ENCODE measurements around the gene SH2D7. TPM values are rescaled to one million over a fixed set of nuclear protein-coding genes. Genes with fewer than 3 reads are reported as not detected.

SH2D7 gene
- polyA plus RNA-seq, 1 donor = 0.09 TPM

DNA sequence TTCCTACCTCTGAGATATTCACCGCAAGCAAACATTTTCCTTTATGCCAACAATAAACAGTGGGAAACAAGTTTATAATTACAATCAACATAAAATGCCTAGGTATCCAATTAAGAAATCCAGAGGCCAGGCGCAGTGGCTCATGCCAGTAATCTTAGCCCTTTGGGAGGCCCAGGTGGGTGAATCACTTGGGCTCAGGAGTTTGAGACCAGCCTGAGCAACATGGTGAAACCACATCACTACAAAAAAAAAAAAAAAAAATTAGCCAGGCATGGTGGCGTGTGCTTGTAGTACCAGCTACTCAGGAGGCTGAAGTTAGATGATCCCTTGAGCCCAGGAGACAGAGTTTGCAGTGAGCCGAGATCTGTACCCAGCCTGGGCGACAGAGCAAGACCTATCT lies 32.1 kb upstream of the SH2D7 start:
- no peak for DNase-seq (ENCODE audit: low read depth)

DNA sequence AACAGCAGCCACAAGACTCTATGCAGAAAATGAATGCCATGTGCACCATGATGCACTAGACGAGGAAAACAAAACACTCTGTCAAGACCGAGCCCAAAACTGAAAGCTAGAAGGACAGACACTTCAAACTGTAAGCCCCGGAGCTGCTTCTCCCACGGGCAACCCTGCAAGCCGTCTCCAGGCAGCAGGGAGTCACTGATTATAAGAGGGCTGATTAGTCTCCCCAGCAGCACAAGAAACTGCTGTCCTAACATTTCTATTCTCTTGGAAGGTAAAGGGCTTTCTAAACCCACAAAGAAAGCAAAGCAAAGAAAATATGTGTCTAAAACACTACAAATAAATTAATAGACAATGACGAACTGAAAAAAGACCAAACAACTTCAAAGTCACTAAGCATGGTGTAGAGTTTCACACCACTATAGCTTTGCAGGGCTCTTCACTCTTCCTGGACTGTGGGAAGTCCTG lies 30.4 kb upstream of the SH2D7 start:
- no peak for DNase-seq (ENCODE audit: low read depth)

DNA sequence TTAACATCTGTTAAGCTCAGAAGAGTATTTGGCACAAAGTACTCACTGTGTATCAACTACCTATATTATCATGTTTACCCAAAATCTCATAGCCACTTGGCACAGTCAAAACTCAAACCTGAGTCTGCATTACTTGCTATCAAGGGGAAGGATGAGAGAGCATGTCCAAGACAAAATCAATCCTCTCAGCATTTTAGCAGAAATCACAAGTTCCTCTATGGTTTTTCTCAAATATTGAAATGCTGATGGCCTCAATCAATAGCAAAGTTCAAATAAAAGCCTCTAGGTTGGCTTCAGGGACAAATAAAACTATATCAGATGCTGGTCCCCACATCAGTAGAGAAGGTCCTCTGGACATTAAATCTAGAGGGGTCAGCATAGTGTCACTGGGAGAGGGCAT lies 29.1 kb upstream of the SH2D7 start:
- no peak for DNase-seq (ENCODE audit: low read depth)

DNA sequence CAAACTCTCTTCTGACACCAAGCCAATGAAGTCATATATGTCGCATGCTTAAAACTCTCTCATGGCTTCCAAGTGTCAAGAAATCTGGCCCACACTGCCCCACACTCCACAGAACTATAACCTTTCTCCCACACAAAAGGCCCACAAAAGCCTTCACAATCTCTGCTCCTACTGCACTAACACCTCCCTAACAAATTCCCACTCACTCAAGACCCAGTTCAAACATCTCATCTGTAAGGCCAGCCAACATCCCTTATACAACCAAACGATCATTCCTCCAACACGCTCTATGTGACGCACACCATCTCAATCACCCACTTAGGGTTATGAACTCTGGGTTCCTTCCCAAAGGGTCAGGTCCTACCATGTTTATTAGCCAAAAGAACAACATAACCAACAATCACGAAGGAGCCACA lies 28.4 kb upstream of the SH2D7 start:
- DNase-seq (ENCODE audit: low read depth) = no peak

DNA sequence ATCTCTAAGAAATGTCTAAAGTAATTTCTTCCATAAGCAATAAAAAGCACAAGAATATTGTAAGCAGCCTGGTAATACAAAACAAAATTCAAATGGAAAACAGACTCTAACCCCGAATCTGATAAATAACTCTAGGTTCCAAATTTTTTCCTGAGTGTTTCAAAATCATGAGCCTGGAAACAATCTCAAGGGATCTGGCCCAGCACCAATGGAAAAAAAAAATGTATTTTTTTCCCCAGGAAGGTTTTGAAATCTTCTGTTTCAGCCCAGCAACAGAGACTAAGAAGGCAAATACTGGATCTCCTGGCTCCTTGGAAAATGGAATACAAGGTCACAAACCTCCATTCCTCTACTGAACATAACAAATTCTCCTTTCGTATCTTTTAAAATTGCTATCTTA lies 27.8 kb upstream of the SH2D7 start:
- peak; percentile 72 for DNase-seq (ENCODE audit: low read depth)

DNA sequence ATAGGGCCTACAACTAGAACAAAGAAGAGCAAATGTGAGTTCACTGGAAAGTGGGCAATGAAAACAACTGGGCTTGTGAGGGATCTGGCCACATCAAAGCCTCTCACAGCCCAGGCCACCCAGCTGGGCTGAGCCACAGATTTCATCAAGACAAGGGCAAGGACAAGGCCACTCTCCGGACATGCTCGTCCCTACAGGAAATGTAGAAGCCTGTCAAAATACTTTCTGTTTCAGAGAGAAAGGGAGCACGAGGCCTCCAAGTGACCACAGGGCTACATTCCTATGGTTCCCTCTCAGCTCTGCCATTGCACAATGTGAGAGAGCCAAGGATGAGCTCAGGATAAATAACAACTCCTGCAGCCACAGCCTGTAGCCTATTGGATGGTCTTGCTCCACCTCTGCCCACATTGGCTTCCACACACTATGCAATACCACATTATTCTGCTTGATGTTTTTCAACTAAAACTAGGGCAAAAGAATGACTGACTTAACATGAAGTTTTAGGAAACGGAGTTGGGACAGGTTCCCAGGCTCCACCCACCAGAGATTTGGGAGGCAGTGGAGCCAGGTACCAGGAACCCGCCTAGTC lies 27.0 kb upstream of the SH2D7 start:
- no peak for DNase-seq (ENCODE audit: low read depth)

DNA sequence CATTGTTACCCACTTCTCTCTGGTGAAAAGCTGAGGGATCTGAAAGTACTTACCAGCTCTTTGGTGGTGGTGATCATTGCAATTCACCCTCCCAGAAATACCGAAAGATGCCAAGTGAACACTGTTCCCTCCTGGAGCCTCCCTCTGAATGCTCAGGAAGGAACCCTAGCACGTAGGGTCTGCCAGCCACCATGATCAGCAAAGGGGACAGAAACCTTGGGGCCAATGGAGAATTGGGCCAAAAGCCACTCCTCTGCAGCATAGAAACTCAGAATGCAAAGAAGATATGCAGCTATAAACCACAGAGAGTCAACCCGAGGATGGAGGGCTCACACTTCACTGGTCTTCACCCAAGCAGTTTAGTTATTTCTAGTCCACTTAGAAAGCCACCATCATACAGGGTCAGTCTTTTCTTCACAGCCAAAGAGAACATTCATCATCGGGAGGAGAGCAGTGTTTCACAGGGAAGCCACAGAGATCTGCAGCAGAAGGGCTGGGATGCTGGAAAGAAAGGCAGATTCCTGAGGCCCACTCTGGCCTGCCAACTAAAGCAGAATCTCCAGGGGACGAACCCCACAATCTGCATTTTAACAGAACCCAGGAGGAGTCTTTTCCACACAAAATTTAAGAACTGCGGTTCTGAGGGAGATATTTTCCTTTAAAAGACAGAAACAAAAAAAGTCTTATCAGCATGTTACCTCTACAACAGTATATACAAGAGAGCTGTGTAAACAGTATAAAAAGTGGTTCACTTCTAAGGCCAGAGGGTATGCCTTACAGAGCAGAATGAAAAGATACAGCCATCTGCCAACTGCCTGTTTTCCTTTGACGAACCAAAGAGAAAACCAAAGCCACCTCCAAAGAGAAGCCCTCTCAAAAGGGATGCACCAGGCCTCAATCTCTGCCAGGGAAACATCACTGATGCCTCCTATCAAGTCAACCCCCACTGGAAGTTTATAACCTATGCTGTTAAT lies 26.1 kb upstream of the SH2D7 start:
- DNase-seq (ENCODE audit: low read depth) = no peak

DNA sequence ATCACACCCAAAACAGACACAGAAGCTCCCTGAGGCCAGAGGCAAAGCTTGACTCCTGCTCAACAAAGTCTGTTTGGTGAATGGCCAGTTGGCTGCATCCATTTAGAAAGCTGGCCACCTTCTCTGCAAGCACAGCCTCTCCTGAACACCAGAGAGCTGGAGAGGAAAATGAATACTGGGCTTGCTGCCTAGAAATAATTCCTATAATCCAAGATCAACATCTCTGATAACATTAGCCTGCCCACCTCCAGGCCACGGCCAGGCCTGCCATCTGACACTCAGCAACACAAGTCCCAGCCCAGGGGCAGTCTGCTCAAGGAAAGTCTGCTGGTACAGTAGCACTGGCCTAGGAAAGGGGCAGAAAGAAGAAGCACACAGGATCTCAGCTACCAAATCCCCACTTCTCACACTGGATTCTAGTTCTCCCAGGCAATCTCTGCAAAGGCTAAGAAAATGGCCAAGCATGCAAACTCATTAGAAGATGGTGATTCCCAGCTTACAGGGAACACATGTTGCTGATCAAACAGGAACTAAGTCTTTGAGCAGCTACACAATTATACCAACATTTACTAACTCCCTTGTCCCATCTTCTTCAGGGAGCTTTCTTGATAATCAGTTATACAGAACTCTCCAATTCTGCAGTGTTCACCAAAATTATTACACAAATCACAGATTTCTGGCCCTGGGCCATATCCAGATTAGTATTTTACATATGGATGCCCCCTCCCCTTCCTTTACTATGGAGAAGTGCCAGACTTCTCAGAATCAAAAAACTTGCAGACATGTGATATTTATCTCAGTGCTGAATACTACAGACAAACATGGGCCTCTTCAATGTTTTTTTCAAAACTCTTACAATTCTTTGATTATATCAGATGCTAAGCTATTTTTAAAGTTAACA lies 24.8 kb upstream of the SH2D7 start:
- DNase-seq (ENCODE audit: low read depth) = no peak

DNA sequence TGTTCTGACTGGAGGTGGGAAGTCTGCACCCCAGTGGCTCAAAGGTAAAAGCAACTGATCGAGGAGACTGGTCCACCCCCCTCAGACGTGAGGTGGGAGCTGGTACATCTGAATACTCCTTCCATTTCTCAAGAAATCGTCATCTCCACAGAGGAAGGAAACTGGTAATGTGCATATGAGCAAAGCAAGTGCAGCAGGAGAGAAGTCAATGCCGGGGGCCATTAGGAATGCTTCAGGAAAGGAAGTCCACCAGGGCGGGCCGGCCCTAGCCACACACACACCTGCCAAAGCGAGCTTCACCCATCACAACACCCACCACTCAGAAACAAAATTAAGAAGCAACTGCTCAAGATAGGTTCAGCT lies 23.3 kb upstream of the SH2D7 start:
- DNase-seq (ENCODE audit: low read depth) = no peak

DNA sequence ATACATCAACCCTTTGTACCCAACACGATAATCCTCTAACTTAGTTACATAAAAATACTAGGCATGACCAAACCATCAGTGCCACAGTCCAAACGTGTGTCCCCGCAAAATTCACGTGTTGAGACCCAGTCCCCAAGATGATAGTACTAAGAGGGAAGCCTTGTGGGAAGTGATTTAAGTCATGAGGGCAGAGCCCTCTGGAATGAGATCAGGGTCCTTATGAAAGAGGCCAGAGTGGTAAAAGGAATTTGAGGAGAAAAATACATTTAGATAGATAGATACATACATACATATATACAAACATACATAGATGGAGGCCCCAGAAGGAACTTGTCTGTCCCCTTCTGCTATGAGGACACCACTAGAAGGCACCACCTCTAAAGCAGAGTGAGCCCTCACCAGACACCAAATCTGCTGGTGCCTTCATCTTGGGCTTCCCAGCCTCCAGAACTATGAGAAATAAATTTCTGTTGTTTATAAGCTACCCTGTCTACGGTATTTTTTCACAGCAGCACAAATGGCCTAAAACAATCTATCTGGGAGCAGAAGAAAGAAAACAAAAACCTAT lies 22.8 kb upstream of the SH2D7 start:
- no peak for DNase-seq (ENCODE audit: low read depth)

DNA sequence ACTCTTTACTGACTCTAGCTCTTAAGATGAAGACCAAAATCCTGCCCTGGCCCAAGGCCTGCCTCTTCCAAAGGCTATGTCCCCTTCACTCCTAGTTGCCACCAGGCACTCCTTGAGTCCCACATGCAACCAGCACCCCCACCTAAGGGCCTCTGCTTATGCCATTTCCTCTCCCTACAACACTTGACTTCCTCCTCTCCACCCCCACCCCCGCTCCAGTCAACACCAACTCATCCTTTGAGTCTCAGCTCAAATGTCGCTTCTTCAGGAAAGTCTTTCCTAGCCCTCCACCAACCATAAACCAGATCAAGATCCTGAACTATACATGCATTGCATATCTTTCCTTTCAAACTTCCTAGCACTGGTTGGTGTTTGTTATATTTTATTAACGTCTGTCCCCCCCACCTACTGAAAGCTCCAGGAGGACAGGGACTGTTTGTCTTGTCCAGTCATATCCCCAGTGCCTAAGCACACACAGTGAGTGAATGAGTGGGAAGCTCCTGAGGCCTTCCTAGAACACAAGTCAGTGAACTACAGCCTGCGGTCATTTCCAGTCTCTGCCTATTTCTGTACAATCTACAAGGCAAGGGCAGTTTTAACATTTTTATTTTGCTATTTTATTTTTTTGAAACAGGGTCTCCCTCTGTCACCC lies 22.2 kb upstream of the SH2D7 start:
- DNase-seq (ENCODE audit: low read depth) = no peak

DNA sequence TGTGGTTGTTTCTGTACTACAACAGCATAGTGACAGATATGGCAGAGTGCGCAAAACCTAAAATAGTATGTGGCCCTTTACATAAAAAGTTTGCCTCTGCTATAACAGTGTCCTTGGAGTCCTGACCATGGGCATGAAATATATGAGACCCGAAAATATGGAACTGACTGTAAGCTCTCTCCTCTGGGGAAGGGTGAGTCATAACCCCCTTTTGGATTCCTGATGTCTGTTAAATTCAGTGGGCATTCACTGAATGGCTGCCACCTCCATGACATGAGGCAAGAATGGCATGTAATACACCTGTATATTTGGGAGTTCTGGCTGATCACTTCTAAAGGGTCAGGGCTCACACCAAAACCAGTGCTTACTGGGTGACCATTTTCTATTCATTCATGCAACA lies 21.0 kb upstream of the SH2D7 start:
- no peak for DNase-seq (ENCODE audit: low read depth)

DNA sequence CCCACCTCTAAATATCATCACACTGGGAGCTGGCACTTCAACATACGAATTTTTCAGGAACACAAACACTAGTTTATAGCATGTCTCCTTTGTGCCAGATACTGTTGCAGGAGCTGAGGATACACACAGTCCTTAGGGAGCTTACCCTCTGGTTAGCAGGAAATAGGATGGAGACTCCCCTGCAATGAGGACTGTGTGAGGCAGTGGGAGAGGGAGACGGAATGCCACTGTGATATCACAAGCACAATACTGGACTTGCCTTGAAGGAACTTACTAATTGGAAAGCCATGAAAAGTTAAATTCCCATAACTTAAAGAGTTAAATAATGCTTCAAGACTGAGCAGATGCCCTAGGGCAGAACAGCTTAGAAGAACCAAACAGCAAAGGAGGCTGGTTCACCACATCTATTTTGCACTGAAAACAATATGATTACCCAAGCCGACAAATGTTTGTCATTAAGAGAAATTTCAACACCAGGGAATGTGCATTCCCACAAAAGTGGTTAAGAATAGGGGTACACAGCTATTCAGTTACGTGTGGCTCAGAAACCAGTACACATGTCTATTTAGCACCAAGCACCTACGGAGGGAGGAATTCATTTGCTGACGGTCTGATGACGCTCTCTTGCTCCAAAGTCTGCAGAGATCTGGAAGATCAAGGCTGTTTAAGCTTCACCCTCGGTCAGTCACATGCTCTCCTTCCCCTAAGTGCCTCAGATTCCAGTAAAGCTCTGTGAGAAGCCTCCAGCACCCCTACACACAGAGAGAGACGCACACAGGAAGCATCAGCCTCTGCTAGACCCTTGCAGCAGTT lies 20.1 kb upstream of the SH2D7 start:
- no peak for DNase-seq (ENCODE audit: low read depth)

DNA sequence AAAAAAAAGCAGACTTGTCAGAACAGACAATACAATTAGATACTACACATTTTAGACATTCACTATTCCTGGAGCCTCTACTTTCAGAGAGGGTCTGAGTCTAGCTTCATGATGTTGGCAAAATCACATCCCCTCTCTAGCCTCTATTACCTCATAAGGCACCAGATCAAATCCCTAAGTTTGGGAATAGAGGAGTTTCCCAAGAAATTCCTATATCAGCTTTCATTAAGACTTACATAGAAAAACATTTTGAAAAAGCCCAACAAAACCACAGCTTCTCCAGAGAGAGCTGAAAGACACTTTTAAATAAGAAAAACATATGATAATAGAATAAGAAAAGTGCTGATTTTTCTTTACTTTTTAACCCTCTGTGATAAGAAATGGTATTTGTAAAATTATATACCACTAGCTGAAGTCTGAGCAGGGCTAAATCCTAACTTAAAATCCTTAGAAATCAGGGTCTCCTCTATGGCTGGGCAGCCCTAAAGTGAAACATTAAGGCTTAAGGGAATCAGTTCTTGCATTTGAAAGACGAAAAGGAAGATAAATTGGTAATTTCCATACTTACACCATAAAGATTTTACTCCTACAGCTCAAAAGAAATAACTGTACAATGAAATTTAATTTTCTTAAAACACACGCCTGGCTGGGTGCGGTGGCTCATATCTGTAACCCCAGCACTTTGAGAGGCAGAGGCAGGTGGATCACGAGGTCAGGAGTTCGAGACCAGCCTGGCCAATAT lies 19.1 kb upstream of the SH2D7 start:
- no peak for DNase-seq (ENCODE audit: low read depth)

DNA sequence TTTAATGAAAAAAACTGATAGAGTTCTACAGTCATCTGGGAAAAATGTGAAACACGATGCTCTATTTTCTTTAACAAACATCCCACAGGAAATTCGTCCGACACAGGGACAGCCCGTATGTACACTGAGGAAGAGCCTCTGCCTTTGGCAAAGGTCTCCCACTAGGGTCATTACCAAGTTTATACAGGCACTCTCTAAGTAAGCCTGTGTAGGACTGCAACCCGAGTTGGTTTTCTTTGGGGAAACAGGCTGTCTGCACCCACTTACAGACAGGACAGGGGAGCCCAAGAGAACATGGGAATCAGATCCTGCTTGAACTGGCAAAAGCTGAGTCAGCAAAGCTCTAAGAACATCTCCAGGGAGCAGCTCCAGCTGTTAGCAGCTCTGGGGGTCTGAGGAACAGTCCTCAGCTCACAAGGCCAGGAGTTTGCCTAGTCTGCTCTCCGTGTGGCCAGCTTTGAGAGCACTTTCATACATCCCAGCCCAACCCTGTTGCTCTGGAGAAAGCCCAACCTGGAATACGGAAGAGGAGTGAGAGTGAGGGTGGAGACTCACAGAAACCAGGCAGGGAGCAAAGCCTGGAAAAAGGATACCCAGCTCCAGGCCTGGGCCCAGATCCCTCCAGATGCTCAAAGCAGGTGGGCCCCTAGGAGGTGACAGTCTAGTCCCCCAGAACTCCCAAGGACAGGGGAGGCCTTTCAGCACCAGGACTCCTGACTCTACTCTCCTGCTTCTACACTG lies 16.7 kb upstream of the SH2D7 start:
- no peak for DNase-seq (ENCODE audit: low read depth)

DNA sequence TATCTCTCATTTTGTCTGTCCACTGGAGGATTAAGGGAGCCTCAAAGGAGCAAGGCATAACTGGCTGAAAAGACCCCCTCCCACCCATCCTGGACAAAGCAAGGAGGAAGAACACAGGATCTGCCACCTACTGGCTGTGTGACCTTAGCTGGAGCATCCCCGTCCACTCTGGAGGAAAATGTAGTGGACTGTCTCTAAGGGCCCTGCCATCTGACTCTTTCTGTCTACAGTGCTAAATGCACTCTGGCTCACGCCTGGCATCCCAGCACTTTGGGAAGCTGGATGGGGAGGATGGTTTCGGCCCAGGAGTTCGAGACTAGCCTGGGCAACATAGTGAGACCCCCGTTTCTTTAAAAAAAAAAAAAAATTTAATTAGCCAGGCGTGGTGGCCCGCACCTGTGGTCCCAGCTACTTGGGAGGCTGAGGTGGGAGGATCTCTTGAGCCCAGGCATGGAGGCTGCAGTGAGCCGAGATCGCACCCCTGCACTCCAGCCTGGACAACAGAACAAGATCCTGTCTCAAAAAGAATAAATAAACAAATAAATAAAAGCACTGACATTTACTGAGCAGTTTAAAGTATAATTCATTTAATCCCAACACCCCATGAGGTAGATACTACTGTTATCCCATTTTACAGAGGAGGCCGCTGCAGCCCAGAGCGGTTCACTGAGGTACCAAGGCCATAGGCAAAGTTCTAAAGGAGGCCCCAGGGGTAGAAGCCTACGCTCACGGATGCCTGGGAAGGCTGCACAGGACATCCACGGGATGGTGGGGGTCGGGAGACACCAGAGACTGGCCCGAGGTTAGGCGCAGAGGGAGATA lies 15.9 kb upstream of the SH2D7 start:
- no peak for DNase-seq (ENCODE audit: low read depth)

DNA sequence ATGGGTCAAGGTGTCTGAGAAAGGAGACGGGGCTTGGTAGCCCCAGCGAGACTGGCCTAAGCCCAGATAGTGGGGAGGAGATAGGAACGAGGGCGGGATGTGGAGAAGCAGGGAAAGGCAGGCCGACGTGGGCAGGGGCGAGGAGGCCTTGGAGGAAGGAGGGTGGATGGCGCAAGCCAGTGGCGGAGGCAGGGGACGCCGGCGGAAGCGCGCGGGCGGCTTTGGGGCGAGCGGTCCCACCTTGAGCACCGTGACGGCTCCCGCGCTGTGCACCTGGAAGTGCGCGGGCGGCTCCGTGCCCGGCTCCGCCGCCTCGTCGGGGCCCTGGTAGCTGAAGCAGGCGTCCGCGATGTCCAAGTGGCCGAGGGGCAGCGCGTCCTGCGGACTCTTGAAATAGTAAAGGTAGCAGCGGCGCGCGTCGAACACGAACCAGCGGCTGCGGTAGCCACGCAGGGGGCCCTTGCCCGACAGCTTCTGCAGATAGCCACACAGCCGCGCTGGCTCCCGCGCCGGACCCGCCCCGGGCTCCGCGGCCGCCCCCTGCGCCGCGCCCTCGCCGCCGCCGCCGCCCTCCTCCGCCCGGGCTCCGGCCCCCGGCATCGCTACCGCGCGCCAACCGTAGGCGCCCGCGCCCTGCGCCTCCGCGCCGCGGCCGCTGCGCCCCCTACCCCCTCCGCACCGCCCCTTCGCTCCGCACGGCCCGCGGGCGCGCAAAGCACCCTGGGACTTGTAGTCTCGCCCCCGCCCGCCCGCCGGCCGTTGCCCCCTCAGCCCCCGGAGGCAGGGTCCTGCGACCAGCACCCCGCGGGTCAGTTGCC lies 15.1 kb upstream of the SH2D7 start, which contains the start of gene TBC1D2B:
Gene TBC1D2B (minus strand): TSS at position 659 of the 818 bp plus-strand sequence. CDS start 59 bp downstream, at position 600.
- DNase-seq (ENCODE audit: low read depth) = no peak
